ENCODE data around the gene SPINT3.

- TF ChIP-seq CTCF (IDR thresholded peaks at IDR 0.05): no peak
- TF ChIP-seq ZFX (IDR thresholded peaks at IDR 0.05; ENCODE audit: borderline replicate concordance): no peak
Observed at GRCh38 chr20:45555198-45555597, 39.8 kb upstream of the SPINT3 start.
